TTC549 (cell line): ENCODE results near the gene CCR6.
"Not testable (repeated sequence)": the region's sequence is repeated elsewhere in the genome, so short reads cannot be mapped to it uniquely, and the experiment has no call there.

Experiments
- FAIRE-seq: peaks from 2 replicates; lab custom pipeline; 2012; peaks lifted over from hg19 to GRCh38; lab: Jason Lieb, UNC

The CCR6 gene

GRCh38 chr6:167172011-167172410, 49.1 kb downstream of the CCR6 start:
- not testable (repeated sequence) for FAIRE-seq

GRCh38 chr6:167177271-167177670, 54.4 kb downstream of the CCR6 start:
- FAIRE-seq, result not testable (repeated sequence)

DNA sequence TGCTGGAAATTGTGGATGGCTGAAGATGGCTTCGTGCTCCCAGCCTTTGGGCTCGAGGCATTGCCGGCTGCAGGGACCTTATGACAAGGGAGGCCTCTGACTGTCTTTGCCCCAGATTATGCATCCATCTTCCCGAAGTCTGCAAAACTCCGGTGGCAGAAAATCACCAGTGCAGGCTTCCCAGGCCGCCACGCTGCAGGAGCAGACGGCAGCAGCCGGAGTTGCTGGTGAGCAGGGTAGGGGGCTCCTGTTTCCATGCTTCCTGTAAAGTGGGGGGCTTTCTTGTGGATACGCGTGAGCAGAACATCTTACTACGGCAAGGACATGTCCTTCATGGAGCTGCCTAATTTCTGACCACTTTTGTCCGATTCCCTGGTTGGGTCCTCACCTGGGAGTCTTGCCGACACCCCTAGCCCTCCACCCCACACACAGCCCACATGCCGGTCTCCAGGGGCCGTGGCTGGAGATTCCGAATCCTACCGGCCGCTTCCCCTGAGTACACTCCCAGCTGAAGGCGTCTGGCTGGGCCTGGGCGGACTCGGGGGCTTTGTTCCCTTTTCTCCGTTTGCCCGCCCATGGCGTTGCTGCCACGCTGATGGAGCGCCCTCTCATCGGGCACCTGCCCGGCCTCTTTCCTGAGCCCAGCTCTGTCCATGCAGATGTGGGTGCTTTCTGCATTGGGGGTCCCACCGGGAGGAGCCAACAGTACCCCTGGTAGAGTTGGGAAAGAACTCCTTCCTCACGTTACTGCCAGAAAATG, 56.2 kb downstream of the CCR6 start:
- FAIRE-seq, result not testable (repeated sequence)

DNA sequence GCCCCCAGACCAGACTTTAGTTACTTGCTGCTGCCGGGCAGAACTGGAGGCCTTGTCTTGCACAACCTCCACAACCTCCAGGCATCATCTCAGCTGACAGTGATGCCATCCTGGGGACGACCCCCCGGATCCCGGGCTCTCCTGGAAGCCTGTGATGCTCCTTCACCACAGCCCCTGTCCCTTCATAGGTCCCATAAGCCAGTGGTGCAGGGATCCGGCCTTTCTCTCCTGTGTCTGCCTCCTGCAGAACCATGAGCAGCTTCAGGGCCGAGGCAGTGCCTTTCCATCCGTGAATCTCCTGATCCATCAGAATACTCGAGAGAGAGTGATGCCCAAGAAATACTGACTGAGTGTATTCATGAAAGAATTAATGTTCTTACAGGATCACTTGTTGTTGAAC, 57.2 kb downstream of the CCR6 start:
- not testable (repeated sequence) for FAIRE-seq

GRCh38 chr6:167181351-167181750, 58.5 kb downstream of the CCR6 start:
- FAIRE-seq, result not testable (repeated sequence)

DNA sequence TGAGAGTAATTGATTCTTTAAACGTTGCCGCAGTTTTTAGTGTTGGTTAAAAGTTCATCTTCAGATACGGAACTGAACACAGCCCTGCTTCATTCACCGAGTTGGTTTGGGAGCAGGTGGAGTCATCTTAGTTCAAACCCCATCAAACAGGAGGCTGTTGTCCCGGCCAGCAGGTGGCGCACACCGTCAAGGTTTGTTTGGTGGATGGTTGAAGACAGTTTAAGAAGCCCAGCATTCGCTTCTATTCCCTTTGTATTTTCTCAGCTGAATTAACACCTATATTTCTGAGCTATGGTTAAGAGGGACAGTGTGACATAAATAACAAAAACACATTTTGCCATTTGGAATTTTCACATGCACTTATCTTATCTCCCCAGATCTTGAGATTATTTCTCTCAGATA, 60.0 kb downstream of the CCR6 start:
- FAIRE-seq, result peak; percentile 72

- FAIRE-seq, result not testable (repeated sequence)
Measured at GRCh38 chr6:167185101-167185500, 62.2 kb downstream of the CCR6 start.

DNA sequence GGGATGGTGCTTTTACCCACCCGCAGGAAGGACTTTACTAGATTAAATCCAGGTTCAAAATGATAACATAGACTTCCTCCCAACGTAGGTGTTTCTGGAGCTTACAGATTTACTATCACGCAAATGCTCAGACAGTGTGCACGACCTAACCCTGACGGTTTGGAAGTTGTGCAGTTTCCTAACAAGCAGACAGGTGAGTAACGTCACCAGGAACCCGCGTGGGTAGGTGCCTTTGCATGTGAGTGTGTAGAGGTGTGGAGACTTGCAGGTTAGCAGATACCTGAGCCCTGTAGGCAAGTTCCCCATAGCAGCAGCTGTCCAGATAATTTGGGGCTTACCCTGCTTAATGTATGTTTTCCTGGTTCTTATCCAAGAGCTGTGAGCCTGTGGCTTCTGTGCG, 64.4 kb downstream of the CCR6 start:
- FAIRE-seq, result not testable (repeated sequence)
